B cell (primary cell): Measurements from ENCODE around the gene OR6N1.

Experiments
- CTCF ChIP-seq: fragments of 200-600 bp; IDR thresholded peaks from one replicate; pipeline ENCODE4 v1.8.0; 2022; ENCODE audit warnings: antibody characterized with exemption, mild to moderate bottlenecking
- EZH2 ChIP-seq: IDR thresholded peaks from 2 replicates; pipeline ENCODE4 v1.6.1; 2012; ENCODE audit warnings: borderline replicate concordance, low read depth, mild to moderate bottlenecking, moderate library complexity, low read length; ENCODE audit not compliant: insufficient read depth, poor library complexity, severe bottlenecking

- TF ChIP-seq CTCF: no peak
- no peak for TF ChIP-seq EZH2
These were observed 47.8 kb upstream of the OR6N1 start for GRCh38 chr1:158819461-158820443.
